ENCODE measurements around the gene TMEM131. TPM values are rescaled to one million over a fixed set of nuclear protein-coding genes. Genes with fewer than 3 reads are reported as not detected.

TMEM131 gene
- polyA plus RNA-seq, 3 donors = 7.0 to 23.6 (median 8.2) TPM

DNA sequence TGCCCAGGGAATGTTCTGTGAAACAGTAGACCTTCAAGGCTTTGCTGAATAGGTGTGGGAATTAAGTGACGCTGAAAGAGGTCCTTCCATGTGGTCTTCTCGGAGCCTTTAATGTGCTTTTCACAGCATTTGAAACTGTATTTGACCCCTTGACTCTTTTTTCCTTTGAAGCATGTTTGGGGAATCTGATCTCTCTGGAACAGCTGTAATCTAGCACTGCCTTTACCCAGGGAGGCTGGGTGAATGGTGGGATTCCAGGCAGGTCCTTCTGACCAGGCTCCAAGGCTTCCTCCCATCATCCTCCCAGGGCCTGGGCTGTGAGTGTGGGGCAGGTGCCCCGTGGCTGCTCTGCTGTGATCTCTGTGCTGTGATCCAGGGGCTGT lies 278.1 kb downstream of the TMEM131 start:
- DNase-seq = no peak
- WGBS (ENCODE audit: insufficient coverage) = 67% methylated on average over 1 of the region's 3 CpGs
- Histone ChIP-seq H3K9ac (ENCODE audit: insufficient read depth, low read length, poor library complexity, severe bottlenecking) (no peak overlapping the region), H3K4me1 (ENCODE audit: control insufficient read depth in 1 of 2, insufficient read depth in 2 of 2, low read length in 2 of 2) (peaks cover 8 to 11% of the 10 kb centered on the region in 2 donors), H3K9me3 (replicated peaks in 1 of 2; ENCODE audit: control insufficient read depth in 1 of 2, insufficient read depth in 1 of 2, low read length in 2 of 2) (no peaks in the 10 kb centered on the region), H3K27ac (ENCODE audit: low read depth in 1 of 2, low read length in 2 of 2) (no peak overlapping the region), H2AFZ (ENCODE audit: insufficient read depth, low read depth, low read length, poor library complexity, severe bottlenecking) (no peak overlapping the region), H3K4me2 (replicated peaks; ENCODE audit: extremely low read depth, low read length, poor library complexity, severe bottlenecking) (no peak overlapping the region), H3K4me3 (replicated peaks in 1 of 3; ENCODE audit: low read depth in 2 of 3, low read length in 3 of 3) (no peak overlapping the region), H3K79me2 (ENCODE audit: insufficient read depth, low read length) (no peaks in the 10 kb centered on the region), H4K20me1 (ENCODE audit: insufficient read depth, low read length) (no peaks in the 10 kb centered on the region), H3K36me3 (replicated peaks in 1 of 2; ENCODE audit: control insufficient read depth in 1 of 2, insufficient read depth in 2 of 2, low read length in 2 of 2) (no peaks in the 10 kb centered on the region), H3K27me3 (ENCODE audit: control insufficient read depth in 2 of 2, insufficient read depth in 2 of 2, low read length in 2 of 2) (no peaks in the 10 kb centered on the region)
- peak overlapping the region in 1 of 2 donors; percentile 54 for H3K4me3 Mint-ChIP-seq
- peaks cover 12% of the 10 kb centered on the region for H3K4me1 Mint-ChIP-seq
- peaks cover 0 to 7% (median 3%) of the 10 kb centered on the region in 3 donors for H3K27me3 Mint-ChIP-seq (ENCODE audit: low read depth in 3 of 3)
- intact Hi-C loops (cut with micrococcal nuclease) = no loop called here
- H3K9me3 Mint-ChIP-seq = peaks cover 0 to 1% (median 0%) of the 10 kb centered on the region in 7 donors
- H3K36me3 Mint-ChIP-seq = no peaks in the 10 kb centered on the region
- TF ChIP-seq, protein P1, sequence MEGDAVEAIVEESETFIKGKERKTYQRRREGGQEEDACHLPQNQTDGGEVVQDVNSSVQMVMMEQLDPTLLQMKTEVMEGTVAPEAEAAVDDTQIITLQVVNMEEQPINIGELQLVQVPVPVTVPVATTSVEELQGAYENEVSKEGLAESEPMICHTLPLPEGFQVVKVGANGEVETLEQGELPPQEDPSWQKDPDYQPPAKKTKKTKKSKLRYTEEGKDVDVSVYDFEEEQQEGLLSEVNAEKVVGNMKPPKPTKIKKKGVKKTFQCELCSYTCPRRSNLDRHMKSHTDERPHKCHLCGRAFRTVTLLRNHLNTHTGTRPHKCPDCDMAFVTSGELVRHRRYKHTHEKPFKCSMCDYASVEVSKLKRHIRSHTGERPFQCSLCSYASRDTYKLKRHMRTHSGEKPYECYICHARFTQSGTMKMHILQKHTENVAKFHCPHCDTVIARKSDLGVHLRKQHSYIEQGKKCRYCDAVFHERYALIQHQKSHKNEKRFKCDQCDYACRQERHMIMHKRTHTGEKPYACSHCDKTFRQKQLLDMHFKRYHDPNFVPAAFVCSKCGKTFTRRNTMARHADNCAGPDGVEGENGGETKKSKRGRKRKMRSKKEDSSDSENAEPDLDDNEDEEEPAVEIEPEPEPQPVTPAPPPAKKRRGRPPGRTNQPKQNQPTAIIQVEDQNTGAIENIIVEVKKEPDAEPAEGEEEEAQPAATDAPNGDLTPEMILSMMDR (IDR thresholded peaks at IDR 0.05) = no peak
- peak overlapping the region in 2 of 7 donors; percentile 8 to 32 for H3K27ac Mint-ChIP-seq

DNA sequence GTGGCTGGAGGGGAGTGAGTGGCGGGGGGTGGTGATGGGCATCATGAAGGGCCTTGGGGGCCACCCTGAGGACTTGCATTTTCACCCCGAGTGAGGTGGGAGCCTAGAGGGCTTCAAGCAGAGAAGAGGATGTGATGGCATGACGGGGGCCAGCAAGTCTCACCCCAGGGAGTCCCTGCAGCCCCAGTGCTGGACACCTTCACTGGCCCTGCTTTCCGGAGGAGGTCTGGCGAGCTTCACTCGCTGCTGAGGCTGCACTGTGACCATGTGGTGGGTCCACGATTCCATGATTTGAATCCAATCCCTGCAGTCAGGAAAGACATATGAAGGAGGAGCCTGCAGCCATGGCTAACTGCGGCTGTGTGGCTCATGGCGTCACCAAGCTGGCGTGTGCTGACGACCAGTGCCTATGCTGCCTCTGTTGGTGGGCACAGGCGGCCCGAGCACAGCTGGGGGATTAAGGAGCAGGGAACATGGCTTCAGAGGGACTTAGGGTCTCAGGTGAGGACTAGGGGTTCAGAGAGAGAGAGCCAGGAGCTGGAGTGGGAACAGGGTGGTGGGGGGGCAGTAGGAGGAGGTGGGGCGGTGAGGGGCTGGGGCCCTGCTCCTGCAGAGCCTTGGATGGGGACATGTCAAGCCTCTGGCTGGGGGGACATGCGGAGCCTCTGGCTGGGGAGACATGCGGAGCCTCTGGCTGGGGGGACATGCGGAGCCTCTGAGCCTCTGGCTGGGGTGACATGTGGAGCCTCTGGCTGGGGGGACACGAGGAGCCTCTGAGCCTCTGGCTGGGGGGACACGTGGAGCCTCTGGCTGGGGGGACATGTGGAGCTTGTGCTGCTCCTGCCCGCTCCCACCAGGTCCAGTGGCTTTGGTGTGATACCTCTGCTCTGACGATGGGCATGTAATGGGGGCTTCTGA lies 278.8 kb downstream of the TMEM131 start:
- Histone ChIP-seq H3K9me3 (replicated peaks in 1 of 2; ENCODE audit: control insufficient read depth in 1 of 2, insufficient read depth in 1 of 2, low read length in 2 of 2) (no peaks in the 10 kb centered on the region), H3K27ac (ENCODE audit: low read depth in 1 of 2, low read length in 2 of 2) (no peak overlapping the region), H3K27me3 (ENCODE audit: control insufficient read depth in 2 of 2, insufficient read depth in 2 of 2, low read length in 2 of 2) (no peaks in the 10 kb centered on the region), H2AFZ (ENCODE audit: insufficient read depth, low read depth, low read length, poor library complexity, severe bottlenecking) (no peak overlapping the region), H3K9ac (ENCODE audit: insufficient read depth, low read length, poor library complexity, severe bottlenecking) (no peak overlapping the region), H3K4me1 (ENCODE audit: control insufficient read depth in 1 of 2, insufficient read depth in 2 of 2, low read length in 2 of 2) (peaks cover 8 to 11% of the 10 kb centered on the region in 2 donors), H3K4me3 (replicated peaks in 1 of 3; ENCODE audit: low read depth in 2 of 3, low read length in 3 of 3) (no peak overlapping the region), H3K36me3 (replicated peaks in 1 of 2; ENCODE audit: control insufficient read depth in 1 of 2, insufficient read depth in 2 of 2, low read length in 2 of 2) (no peaks in the 10 kb centered on the region), H3K79me2 (ENCODE audit: insufficient read depth, low read length) (no peaks in the 10 kb centered on the region), H3K4me2 (replicated peaks; ENCODE audit: extremely low read depth, low read length, poor library complexity, severe bottlenecking) (no peak overlapping the region), H4K20me1 (ENCODE audit: insufficient read depth, low read length) (no peaks in the 10 kb centered on the region)
- Mint-ChIP-seq H3K4me3 (no peak overlapping the region), H3K27ac (no peak overlapping the region), H3K4me1 (peaks cover 12% of the 10 kb centered on the region), H3K36me3 (no peaks in the 10 kb centered on the region), H3K27me3 (ENCODE audit: low read depth in 3 of 3) (peaks cover 0 to 7% (median 3%) of the 10 kb centered on the region in 3 donors), H3K9me3 (peaks cover 0 to 1% (median 0%) of the 10 kb centered on the region in 7 donors)
- TF ChIP-seq, protein P1 (IDR thresholded peaks at IDR 0.05) = no peak
- no peak for DNase-seq
- 94% methylated on average over 21 of the region's 21 CpGs for WGBS (ENCODE audit: insufficient coverage)
- intact Hi-C loops (cut with micrococcal nuclease) = no loop called here
